ENCODE measurements around the gene PPP1R17.

The PPP1R17 gene

DNA sequence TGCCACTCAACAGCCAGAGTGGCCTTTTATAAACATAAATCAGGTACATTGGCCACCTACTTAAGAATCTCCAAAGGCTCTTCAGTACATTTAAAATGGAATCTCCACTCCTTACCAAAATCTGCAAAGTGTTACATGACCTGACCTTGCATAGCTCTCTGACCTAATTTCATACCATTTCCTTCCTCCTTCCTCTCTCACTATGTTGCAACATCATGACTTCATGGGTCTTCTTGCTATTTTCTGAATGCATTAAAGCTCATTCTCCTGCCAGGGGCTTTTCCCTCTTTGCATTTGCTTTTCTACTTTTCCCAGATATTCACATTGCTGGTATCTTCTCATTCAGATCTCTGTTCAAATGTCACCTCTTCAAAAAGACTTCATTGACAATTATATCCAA, 22.1 kb upstream of the PPP1R17 start:
- TF ChIP-seq POLR2AphosphoS5 (IDR thresholded peaks at IDR 0.05; ENCODE audit: low read depth, low read length) (no peak), TAF1 (IDR thresholded peaks at IDR 0.05; ENCODE audit: borderline replicate concordance, insufficient read depth, low read length) (no peak), FOXP2 (optimal IDR thresholded peaks at IDR 0.05; ENCODE audit: borderline replicate concordance, extremely low read depth, extremely low read length, insufficient read depth) (no peak)
- TF ChIP-seq, protein P1, sequence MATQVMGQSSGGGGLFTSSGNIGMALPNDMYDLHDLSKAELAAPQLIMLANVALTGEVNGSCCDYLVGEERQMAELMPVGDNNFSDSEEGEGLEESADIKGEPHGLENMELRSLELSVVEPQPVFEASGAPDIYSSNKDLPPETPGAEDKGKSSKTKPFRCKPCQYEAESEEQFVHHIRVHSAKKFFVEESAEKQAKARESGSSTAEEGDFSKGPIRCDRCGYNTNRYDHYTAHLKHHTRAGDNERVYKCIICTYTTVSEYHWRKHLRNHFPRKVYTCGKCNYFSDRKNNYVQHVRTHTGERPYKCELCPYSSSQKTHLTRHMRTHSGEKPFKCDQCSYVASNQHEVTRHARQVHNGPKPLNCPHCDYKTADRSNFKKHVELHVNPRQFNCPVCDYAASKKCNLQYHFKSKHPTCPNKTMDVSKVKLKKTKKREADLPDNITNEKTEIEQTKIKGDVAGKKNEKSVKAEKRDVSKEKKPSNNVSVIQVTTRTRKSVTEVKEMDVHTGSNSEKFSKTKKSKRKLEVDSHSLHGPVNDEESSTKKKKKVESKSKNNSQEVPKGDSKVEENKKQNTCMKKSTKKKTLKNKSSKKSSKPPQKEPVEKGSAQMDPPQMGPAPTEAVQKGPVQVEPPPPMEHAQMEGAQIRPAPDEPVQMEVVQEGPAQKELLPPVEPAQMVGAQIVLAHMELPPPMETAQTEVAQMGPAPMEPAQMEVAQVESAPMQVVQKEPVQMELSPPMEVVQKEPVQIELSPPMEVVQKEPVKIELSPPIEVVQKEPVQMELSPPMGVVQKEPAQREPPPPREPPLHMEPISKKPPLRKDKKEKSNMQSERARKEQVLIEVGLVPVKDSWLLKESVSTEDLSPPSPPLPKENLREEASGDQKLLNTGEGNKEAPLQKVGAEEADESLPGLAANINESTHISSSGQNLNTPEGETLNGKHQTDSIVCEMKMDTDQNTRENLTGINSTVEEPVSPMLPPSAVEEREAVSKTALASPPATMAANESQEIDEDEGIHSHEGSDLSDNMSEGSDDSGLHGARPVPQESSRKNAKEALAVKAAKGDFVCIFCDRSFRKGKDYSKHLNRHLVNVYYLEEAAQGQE (IDR thresholded peaks at IDR 0.05; ENCODE audit: insufficient read depth in 1 of 2, low read depth in 2 of 2, low read length in 2 of 2): no peak

DNA sequence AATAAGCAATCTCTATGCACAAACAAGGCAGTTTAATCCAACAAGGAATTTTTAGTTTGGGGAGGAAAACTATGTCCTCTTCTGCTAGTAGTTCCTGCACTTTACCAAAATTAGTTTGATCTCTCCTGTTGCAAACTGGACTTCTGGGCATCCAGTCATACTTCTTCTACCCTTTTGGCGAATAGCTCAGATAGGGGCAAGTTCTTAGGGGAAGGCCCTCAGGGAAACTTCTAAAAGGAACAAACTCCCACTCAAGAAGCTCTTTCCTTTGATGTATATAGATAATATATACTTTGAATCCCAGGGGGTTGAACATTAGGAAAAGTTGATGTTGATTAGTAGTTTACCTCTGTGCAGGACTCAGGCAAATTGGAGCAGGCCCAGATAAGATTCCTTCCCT, 21.5 kb upstream of the PPP1R17 start:
- TF ChIP-seq POLR2AphosphoS5 (IDR thresholded peaks at IDR 0.05; ENCODE audit: low read depth, low read length) (no peak), FOXP2 (optimal IDR thresholded peaks at IDR 0.05; ENCODE audit: borderline replicate concordance, extremely low read depth, extremely low read length, insufficient read depth) (no peak)

DNA sequence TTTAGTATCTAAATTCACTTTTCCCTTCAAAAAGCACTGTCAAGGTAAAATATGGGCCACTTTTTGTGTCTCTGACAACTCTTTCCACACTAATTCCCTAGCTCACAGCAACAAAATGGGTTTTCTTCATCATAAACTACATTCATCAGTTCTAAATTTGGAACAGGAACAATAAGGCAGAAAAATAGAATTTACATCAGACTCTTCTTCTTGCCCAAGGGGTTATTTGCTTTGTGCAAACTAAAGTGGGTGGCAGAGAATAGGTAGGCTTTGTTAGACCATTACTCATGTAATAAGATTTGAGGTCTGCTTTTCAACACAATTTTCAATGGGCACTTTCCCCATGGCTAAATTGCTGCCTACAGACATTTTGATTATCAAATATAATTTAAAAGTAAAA, 17.6 kb upstream of the PPP1R17 start:
- no peak for TF ChIP-seq POLR2AphosphoS5 (IDR thresholded peaks at IDR 0.05; ENCODE audit: low read depth, low read length)
- TF ChIP-seq, protein P1 (IDR thresholded peaks at IDR 0.05; ENCODE audit: insufficient read depth in 1 of 2, low read depth in 2 of 2, low read length in 2 of 2): no peak
- no peak for TF ChIP-seq SIN3A (IDR thresholded peaks at IDR 0.05; ENCODE audit: borderline replicate concordance, insufficient read depth, low read length)
- TF ChIP-seq TAF1 (IDR thresholded peaks at IDR 0.05; ENCODE audit: borderline replicate concordance, insufficient read depth, low read length): no peak
- no peak for TF ChIP-seq FOXP2 (optimal IDR thresholded peaks at IDR 0.05; ENCODE audit: borderline replicate concordance, extremely low read depth, extremely low read length, insufficient read depth)

DNA sequence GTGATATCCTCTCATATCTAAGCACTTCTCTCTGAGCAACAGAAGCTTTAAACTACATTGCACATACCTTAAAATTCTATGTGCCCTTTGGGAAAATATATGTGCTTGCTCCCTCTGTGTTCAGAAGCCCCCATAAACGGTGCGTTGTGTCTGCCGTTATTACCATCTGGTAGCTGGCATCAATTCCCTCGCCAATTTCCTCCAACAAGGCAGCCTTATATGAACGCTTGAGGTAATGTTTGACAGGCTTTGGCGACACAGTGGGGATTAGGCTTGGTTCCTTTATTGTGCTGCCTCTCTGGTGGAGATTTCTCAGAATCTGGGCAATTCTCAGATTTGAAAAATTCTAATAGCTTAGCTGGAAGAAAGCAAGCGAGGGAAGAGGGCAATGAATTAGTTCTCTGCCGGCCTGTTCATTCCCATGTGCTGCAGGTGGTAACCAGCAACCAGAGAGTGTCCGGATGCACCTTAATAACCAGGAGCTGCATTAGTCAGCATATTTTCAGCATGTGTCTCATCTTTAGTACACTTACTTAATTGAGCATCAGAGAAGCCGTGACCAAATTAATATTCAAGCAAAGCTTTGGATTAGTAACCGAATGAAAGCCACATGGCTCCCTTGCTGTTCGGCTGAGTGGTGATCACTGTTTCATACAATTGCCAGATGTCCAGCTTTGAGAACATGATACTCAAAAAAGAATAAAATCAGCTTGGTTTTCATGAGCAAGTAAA, 7.3 kb upstream of the PPP1R17 start:
- TF ChIP-seq POLR2AphosphoS5 (IDR thresholded peaks at IDR 0.05; ENCODE audit: low read depth, low read length): no peak

DNA sequence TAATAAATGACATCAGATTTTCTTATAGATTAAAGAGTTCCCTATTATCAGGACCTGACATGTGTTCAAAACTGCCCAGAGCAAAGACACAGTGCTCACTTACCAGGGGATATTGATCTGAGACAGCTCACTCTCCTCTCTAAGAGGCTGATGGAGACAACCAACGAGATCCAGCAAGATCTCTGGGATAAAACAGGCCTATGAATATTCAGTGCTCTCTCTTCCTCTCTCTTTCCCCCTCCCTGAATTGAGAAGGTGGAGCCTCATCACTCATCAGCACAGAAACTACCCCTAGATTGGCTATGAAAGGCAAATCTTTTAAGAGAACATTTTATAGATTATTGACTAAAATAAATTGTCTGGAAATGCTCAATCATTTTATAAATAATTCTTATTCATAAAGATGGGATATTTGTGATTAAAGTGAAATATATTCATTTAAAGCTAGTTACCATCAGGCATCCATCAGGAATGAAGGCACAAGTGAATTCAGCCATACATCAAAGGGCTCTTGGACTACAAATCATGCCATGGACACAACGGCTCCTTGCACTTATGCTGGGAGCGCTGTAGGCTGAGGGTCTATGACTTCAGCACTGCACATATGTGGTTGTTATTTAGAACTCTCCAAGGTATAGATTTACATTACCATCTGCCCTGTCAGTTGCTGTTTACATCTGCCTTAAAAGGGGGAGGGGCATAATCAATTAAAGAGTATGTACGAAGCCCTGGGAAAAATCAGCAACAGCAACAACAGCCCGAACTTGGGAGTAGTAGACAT, 3.4 kb upstream of the PPP1R17 start:
- TF ChIP-seq, protein P1 (IDR thresholded peaks at IDR 0.05; ENCODE audit: insufficient read depth in 1 of 2, low read depth in 2 of 2, low read length in 2 of 2): no peak
- no peak for TF ChIP-seq SIN3A (IDR thresholded peaks at IDR 0.05; ENCODE audit: borderline replicate concordance, insufficient read depth, low read length)
- no peak for TF ChIP-seq FOXP2 (optimal IDR thresholded peaks at IDR 0.05; ENCODE audit: borderline replicate concordance, extremely low read depth, extremely low read length, insufficient read depth)
- TF ChIP-seq POLR2AphosphoS5 (IDR thresholded peaks at IDR 0.05; ENCODE audit: low read depth, low read length): no peak
- TF ChIP-seq TAF1 (IDR thresholded peaks at IDR 0.05; ENCODE audit: borderline replicate concordance, insufficient read depth, low read length): no peak

DNA sequence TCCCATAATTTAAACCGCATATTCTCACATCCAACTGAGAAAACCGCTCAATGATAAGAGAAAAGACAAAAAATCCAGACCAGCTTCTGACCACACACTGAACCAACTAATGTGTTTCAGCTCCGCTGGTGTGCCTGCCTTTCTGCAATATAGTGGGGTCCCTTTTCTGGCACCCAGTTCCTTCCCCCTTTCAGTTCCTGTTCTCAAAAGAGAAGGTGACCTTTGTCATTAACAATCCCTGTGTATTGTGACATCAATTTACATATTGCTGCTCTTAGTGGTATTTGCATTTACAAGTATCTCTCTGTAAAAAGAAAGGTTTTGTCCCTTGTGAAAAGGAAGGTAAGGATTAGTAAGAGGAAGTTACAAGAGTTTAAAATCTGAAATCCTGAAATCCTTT, 1.4 kb downstream of the PPP1R17 start:
- TF ChIP-seq POLR2AphosphoS5 (IDR thresholded peaks at IDR 0.05; ENCODE audit: low read depth, low read length) (no peak), TAF1 (IDR thresholded peaks at IDR 0.05; ENCODE audit: borderline replicate concordance, insufficient read depth, low read length) (no peak), FOXP2 (optimal IDR thresholded peaks at IDR 0.05; ENCODE audit: borderline replicate concordance, extremely low read depth, extremely low read length, insufficient read depth) (no peak), SIN3A (IDR thresholded peaks at IDR 0.05; ENCODE audit: borderline replicate concordance, insufficient read depth, low read length) (no peak)
- TF ChIP-seq, protein P1 (IDR thresholded peaks at IDR 0.05; ENCODE audit: insufficient read depth in 1 of 2, low read depth in 2 of 2, low read length in 2 of 2): no peak
